NCI-H774 (cell line): ENCODE data around the gene TCF7L2.

ENCODE experiments used
- DNase-seq: peaks from one replicate; lab custom pipeline; 2025; lab: John Stamatoyannopoulos, UW

The TCF7L2 gene

DNA sequence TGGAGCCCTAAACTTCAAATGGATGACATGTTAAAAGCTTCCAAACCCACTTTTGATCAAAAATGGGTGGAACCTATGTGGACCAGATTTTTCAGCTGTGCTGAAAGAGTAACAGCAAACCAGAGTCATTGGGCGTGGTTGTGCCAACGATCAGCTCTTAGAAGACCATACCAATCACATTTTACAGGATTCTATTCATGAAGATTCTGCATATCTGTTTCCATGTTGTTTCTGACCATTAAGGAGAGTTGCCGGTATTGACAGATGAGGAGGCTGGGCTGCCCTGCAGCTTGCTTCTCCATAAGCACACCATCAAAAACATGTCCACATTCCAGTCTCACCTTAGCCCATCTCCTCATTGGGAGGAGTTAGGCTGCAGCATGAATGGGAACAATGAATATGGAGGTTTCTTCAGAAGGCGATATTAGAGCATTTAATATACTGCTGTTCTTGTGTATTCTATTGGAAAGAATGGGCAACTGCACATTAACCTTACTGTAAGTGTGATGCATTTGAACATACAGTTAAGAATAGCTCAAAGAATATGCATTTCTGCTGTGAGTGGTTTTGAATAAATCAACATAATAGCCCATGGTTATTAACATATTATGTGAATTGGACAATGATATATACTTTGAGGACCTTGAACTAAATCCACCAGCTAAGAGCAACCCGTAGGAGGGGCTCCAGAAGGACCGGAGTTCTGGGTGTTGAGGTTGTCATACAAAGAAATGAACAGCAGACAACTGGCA lies 116.7 kb downstream of the TCF7L2 start:
- DNase-seq: no peak

DNA sequence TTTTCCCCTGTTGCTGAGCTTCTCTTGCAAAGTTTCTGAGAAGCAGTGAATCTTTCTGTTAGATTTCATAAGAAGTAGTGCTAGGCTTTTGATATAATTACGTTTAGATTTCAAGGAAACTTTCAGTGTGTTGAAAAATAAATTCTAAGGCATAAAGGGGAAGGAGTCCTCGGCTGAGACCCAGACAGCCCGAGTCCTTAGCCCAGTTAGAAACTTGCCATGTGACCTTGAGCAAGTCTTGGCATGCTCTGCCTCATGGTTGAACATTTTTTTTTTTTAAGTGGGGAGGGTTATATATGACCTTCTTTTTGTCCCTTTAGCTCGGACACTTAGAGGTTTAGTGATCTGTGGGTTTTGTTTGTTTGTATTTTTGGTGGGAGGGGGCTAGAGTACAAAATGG lies 117.5 kb downstream of the TCF7L2 start:
- DNase-seq: no peak

DNA sequence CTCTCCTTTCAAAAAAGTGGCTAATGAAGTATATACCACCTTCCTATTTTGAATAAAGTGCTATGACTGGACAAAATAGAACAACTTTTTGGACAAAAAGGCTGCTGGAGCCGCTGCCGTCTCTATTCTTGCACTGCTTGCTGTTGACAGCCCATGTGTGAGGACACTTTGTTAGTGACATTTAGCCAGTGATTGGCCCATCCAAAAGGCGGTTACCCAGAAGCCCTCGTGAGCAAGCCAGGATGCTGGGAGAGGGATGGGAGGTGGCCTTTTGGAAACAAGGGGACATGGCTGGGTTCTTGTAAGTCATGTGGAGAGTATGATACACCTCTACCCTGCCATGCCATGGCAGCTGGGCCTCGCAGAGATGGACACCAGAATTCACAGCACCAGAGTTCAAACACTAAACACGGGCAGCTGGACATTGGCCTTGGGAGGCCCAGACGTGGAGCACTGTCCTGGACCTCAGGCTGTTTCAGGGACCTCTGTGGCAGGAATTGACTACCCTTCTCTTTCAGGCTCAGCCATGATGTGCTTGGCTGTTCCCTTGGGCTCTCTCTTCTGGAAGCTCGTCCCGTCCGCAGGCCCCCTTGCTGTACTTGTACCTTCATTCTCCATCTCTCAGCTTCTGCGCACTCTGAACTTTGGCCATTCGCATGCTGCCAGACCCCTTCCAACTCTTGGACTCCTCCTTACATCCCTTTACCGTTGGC lies 118.3 kb downstream of the TCF7L2 start:
- DNase-seq: no peak

DNA sequence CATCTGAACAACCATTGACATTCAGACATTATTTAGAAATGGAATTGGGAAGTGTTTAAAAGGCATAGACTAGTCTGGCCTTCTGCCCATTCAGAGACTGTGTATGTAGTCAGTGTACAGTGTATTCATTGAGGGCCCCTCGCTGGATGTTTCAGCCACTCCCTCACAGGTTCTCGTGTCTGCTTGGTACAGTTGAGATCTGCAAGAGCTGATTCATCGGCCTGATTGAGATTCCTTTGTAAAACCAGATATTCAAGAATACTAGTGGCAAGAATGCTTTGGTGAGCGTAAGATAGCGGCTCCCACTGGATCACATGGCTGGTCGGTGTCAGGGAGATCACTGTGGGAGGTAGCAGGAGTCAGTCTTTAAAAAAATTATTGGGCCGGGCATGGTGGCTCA lies 119.5 kb downstream of the TCF7L2 start:
- no peak for DNase-seq

DNA sequence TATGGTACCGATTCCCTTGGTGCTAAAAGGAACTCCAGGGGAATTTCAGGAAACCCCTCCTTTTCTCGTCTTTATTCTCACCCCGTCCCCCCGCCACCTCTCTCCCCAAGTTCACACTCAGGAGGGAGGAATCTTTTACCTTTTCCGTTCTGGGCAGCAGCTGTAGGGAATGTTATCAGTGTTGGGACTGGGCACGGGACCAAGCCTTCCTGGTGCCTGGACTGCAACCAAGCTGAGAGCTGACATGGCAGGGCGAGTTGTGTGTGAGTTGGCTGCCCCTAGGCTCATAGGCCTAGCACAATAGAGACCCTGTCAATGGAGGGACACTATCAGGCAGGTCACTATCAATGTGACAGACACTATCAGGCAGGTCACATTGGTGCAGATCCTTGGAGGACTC lies 121.4 kb downstream of the TCF7L2 start:
- no peak for DNase-seq

DNA sequence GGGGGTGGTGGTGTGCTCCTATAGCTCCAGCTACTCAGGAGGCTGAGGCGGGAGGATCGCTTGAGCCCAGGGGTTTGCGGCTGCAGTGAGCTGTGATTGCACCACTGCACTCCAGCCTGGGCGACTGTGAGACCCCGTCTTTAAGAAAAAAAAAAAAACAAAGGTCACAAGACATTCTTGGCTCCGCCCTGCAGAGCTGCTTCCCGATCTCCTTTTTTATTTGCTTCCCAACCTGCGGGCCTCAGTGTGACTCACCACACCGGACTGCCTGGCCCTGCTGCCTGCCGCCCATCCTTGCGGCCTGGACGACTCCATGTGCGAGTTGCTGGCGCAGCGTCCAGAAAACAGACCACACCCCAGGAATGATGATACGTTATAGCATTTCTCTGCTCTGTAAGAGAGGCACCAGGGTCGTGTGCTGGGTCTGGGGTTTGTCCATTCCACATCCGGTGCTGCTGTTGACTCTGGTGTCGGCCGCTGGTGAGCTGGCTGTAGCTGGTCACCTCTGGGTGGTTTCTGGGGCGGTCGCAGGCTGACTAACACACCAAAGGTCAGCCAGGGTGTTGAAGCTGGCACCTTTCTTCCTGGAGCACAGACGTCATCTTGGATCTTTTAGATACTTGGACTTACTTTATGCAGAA lies 123.6 kb downstream of the TCF7L2 start:
- no peak for DNase-seq

DNA sequence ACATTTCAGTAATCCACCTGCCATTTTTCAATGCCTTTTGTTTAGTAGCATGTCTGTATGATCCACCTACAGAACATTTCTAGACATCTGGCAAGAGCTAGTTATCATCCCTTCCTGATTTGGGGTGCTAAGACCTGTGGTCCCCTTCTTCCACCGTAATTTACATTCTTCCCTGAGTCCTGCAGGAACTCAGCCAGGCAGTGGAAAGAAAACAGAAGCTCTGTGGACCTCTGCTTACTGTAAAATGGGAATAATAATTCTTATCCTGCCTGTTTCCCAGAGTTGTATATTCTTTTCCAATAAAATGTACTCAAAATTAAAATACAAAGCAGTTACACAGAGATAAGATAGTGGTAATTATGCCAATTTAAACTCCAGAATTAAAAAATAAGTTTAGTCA lies 126.9 kb downstream of the TCF7L2 start:
- DNase-seq: no peak

DNA sequence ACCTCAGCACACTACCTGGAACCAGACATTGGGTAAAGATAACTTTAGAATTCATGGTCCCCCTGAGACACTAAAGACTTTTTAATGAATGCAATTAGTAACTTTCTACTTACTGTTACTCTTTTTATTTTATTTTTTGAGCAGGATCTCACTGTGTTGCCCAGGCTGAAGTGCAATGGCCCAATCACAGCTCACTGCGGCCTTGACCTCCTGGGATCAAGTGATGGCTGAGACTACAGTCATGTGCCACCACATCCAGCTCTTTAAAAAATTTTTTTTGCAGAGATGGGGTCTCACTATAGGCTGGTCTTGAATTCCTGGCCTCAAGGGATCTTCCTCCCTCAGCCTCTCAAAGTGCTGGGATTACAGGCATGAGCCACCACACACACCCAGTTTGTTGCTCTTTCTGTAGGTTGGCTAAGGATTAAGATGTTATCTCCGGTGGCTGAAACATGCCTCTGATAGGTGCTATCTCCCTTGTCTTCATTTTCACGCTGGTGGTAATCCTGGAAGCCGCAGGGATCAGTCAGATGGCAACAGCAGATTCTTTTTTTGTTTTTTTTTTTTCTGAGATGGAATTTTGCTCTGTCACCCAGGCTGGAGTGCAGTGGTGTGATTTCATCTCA lies 128.3 kb downstream of the TCF7L2 start:
- no peak for DNase-seq

DNA sequence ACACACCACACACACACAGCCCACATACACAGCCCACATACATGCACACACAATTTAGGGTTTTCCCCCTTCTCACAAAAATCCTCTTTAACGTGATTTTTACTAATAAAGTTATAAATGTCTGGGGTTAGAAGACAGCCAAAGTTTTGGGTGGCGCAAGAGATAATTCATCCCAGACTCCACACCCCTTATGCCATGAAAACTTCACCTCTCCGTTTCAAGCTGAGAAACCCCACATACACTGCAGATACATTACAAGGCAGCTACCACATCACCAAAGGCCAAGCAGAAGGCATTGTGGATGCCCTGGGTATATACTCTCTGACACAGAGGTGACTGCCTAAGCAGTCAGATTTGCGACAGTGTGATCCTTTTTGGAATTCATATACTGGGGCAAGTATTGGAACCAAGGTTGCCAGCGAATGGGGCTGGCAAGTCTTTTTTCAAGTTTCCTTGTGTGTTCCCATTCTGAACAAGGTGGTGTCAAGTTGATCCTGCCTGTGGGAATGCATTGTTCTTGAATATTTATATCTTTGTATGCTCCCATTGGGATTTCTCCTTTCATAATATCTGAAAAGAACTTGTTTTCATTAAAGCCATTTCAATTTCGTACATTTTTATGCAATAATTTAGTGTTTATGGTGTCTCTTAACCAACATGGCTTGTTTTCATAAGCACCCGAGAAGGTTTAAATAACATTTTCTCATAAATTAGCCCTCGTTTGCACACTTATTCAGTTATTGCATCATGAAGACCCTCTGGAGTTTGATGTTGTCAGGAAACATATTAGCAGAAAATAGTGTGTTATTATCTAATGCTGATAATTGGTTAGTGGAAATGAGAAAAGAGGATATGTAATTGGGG lies 130.2 kb downstream of the TCF7L2 start:
- DNase-seq: no peak

DNA sequence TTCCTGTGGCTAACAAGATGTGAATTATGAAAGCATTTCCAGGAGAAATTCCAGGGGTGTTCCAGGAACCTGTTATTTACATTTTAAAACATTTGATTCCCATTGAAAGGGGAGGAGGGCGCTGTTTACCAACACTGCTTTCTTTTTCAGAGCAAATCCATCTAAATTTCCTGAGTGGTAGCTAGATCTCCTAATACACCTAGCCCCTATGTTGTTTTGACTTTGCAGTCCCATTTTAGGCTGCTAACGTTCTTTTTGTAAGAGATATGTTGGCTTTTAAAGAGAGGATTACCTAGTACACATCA lies 130.8 kb downstream of the TCF7L2 start:
- no peak for DNase-seq

DNA sequence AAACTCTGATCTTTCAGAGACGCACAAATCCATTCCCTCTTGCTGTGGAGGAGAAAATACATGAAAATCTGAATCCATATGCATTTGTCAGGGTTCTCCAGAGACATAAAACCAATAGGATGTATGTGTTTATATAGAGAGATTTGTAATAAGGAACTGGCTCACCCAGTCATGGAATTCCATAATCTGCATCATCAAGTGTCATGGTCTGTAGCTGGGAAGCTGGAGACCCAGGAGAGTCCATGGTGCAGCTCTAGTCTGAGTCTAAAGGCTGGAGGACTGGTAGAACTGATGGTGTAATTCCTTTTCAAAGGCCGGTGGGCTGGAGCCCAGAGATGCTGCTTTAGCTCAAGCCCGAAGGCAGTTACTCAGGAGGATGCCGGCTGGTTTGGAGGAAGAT lies 134.0 kb downstream of the TCF7L2 start:
- DNase-seq: no peak

DNA sequence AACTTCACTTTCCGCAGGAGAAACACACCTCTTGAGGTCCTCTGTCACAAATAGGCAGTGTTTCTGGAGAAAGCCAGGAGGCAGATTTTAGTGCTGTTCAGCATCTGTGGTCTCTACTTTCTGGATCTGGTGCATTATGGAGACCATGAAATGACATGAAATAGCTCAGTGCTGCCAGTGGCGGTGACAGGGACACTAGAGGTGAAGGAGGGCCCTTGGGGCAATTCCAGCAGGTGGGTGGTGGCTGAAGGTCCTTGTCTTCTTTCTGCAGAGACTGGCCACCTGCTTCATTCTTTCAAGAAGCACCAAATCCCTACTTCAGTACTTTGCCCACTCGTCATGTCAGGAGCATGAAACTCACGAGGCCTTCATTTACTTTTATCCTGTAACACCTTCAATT lies 135.7 kb downstream of the TCF7L2 start:
- DNase-seq: no peak

DNA sequence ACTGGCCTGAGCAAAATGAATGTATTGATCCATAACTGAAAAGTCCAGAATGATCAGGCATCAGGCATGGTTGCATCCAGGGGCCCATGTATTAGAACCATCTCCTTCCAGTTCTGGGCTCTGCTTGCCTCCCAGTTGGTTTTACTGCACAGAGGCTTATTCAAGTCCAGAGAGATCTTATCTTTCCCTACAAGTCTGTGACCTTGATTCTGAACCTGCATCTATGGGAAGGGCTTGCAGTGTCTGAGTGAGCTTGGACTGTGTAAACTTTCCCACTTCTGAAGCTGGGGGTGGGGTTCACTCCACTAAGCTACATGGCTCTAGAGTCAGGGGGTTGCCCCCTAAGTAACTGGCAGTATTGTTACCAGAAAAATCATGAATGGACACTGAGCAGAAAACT lies 136.2 kb downstream of the TCF7L2 start:
- no peak for DNase-seq

DNA sequence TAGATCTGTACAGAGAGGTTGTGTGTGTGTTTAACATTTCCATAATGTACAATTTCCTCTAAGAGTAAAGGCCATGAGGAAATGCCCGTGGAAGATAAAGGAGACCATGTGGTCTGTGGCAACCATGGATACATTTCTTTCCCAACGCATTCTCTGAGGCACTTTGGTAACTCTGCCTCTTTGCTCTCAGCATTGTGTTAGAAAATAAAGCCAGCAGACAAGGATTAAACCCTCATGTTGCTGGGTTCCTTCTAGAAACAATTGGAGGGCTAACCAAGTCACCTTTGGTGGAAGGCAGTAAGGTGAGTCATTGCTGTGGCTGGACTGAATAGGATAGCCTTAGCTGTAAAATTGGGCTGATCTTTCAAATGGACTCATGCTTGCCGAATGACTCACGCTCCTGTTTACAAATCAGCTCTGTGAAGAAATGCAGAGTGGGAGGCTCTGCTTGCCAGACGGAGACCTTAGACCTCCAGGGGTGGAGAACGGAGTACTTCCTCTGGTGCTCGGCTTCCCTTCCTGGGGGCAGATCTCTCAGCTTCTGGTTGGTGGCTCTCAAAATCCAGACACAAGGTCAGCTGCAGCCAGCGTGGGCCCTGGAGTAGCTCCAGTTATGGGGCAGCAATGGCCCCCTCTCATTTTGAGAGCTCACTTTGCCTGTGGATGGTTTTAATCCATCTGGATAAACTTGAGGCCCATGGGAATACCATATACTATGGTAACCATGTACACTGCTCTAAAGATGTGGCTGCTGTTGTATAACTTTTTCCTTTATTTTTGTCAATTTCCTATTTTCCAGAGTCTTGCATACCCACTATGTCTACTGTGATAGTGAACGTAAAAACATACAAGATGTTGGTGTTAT lies 137.3 kb downstream of the TCF7L2 start:
- no peak for DNase-seq

DNA sequence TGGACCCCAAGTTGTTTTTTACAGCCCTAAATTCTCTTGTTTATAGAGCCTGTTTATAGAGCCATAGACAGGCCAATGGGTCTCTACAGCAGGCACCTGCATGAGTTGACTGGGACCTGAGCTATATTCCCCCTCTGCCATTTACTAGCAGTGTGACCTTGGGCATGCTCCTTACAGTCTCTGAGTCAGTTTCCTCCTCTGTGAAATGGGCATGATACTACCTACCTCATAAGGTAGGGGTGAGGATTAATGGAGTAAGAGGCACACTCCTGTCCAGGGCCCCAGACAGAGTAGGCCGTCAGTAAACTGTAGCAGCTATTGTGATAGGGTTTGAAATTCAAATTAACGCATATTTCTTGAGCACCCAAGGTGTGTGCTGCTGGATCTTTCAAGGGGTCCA lies 138.1 kb downstream of the TCF7L2 start:
- no peak for DNase-seq

DNA sequence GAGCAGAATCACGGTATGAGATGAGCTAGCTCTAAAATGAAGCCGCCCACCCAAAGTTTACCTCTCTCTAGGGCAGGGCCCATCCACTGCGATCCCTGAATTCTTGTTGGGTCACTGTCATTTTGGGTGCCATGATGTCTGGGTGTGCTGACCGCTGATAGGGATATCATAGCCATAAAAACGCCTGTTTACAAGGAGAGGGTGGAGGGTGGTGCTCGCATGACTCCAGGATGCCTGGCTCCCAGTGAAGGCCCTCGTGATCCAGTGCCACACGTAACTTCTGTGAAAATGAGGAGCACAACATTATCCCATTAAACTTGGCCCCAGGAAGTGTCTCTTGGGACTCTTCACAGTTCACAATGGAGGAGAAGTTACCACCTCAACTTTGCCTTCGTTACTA lies 139.5 kb downstream of the TCF7L2 start:
- DNase-seq: no peak

DNA sequence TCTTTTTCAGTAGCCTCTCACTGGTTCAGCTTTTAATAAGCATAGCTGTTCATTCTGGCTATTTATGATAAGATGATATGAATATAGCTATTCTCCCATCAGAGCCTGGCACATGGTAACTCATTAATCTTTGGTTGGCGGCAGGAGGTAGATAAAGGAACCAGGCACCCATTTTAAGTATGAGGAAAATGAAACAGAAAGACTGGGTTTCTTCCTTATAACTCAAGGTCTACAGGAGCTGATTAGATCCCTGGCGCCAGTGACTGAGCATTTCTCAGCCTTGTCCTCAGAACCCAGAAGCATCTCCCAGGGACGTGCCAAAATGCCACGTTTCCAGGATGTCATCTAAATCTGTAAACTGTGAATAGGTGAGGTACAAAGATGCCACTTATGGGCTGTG lies 141.9 kb downstream of the TCF7L2 start:
- DNase-seq: no peak

DNA sequence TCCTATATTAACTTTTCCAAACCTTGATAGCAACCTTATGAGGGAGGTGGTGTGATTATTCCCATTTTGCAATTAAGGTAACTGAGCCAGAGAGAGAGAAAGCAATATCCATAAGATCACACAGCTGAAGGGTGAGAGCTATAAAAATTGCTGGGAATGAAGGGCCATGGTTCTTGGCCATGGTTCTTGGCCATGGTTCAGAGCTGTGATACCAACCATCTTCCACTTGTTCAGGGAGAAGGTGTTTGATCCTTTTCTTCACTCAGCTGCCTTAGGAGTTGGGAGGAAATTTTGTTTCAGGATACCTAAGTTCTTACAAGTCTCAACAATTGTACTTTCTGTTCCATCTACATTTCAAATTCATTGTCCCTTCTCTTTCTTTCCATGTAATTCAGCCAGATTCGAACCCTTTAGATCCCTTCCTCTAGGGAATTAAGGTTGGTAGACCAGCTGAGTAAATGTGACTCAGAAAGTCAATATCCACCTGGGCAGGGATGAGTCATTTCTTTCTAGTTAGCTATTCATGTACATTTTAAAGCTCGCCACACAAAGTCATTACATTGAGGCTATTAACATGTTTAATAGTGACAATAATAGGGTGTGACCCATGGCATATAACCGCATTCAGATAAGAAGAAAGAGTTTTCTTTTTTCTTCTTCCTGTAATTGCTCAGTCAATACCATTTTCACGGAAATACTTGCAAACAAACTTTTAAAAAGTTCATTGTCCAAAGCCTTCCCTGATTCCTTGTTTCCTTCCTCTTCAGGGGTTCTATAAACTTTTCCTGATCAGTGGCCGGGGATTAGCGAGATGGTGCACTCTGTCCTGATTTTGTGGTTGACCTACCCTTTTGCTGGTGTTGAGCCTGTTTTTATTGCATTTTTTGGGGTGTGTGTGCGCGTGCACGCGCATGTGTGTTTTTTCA lies 143.4 kb downstream of the TCF7L2 start:
- DNase-seq: peak; percentile 0

DNA sequence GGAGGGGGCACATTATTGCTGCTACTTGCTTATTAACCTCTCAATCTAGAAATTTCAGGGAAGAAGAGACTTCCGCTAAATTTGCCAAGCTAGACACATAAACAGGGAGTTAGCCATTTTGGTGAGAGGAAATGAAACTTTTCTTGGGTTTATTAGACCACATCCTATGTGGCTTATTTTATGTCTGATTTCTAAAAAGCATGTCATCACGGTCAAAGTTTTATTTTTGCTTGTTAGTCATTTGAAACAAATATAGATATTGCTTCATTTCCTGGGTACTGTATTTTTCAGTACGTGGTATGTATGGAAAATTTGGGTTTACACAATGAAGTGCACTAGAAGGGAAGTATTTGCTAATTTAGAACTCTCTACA lies 144.1 kb downstream of the TCF7L2 start:
- no peak for DNase-seq
